GM23338 (cell line): ENCODE measurements around the gene ZNF678. TPM values are rescaled to one million over a fixed set of nuclear protein-coding genes. Genes with fewer than 3 reads are reported as not detected.

Experiments used
- ATAC-seq: fragments of 200-7000 bp; cut with Tn5 transposase; 3 replicates; pipeline ENCODE4 v1.9.1; 2020
- DNase-seq: peaks from one replicate; pipeline ENCODE4 v3.0.0-alpha.2; 2015; ENCODE audit warnings: low spot score
- H2AFZ ChIP-seq: fragments of 200-600 bp; sonication (generic); 2 replicates; pipeline ENCODE4 v1.8.0; 2016; ENCODE audit warnings: antibody characterized with exemption, mild to moderate bottlenecking, moderate library complexity
- H3F3A ChIP-seq: fragments of 200-600 bp; sonication (generic); replicated peaks from 2 replicates; pipeline ENCODE4 v1.8.0; 2017; ENCODE audit warnings: antibody characterized with exemption, mixed run types, low read depth
- H3K27ac ChIP-seq: fragments of 200-600 bp; sonication (generic); 2 replicates; pipeline ENCODE4 v1.6.1; 2016; ENCODE audit warnings: low read depth
- H3K27me3 ChIP-seq: fragments of 200-600 bp; sonication (generic); 2 replicates; pipeline ENCODE4 v1.8.0; 2016; ENCODE audit warnings: mild to moderate bottlenecking, mixed run types, moderate library complexity; ENCODE audit not compliant: insufficient read depth
- H3K36me3 ChIP-seq: fragments of 200-600 bp; sonication (generic); 2 replicates; pipeline ENCODE4 v1.8.0; 2016; ENCODE audit warnings: mild to moderate bottlenecking; ENCODE audit not compliant: insufficient read depth
- H3K4me1 ChIP-seq: fragments of 200-600 bp; sonication (generic); 2 replicates; pipeline ENCODE4 v1.8.0; 2016; ENCODE audit warnings: mild to moderate bottlenecking, moderate library complexity; ENCODE audit not compliant: insufficient read depth
- H3K4me2 ChIP-seq: fragments of 200-600 bp; sonication (generic); 2 replicates; pipeline ENCODE4 v1.7.1; 2017; ENCODE audit warnings: mixed run types
- H3K4me3 ChIP-seq: fragments of 200-600 bp; sonication (generic); 2 replicates; pipeline ENCODE4 v1.6.1; 2016; ENCODE audit warnings: mixed run types
- H3K79me2 ChIP-seq: fragments of 200-600 bp; sonication (generic); replicated peaks from 2 replicates; pipeline ENCODE4 v1.8.0; 2017; ENCODE audit warnings: mild to moderate bottlenecking; ENCODE audit not compliant: insufficient read depth
- H3K9me2 ChIP-seq: fragments of 200-600 bp; sonication (generic); 2 replicates; pipeline ENCODE4 v1.8.0; 2017; ENCODE audit not compliant: insufficient read depth
- H4K20me1 ChIP-seq: fragments of 200-600 bp; sonication (generic); replicated peaks from 2 replicates; pipeline ENCODE4 v1.8.0; 2017; ENCODE audit warnings: mild to moderate bottlenecking; ENCODE audit not compliant: insufficient read depth
- H3K27ac Mint-ChIP-seq: 2 replicates; pipeline ENCODE4 v1.8.0; 2020; ENCODE audit warnings: inconsistent platforms, mild to moderate bottlenecking, moderate library complexity, mixed read lengths
- H3K27me3 Mint-ChIP-seq: 3 replicates; pipeline ENCODE4 v1.8.0; 2022; ENCODE audit warnings: low read depth, mild to moderate bottlenecking, moderate library complexity, mixed read lengths, inconsistent platforms; ENCODE audit not compliant: insufficient read depth, poor library complexity
- H3K36me3 Mint-ChIP-seq: 3 replicates; pipeline ENCODE4 v1.8.0; 2021; ENCODE audit warnings: low read depth, mild to moderate bottlenecking, inconsistent platforms, moderate library complexity, mixed read lengths
- H3K4me1 Mint-ChIP-seq: 3 replicates; pipeline ENCODE4 v1.8.0; 2020; ENCODE audit warnings: mild to moderate bottlenecking, inconsistent platforms, mixed read lengths
- H3K4me3 Mint-ChIP-seq: 3 replicates; pipeline ENCODE4 v1.8.0; 2021; ENCODE audit warnings: moderate library complexity, mild to moderate bottlenecking, inconsistent platforms, mixed read lengths
- H3K9me3 Mint-ChIP-seq: 3 replicates; pipeline ENCODE4 v1.8.0; 2020; ENCODE audit warnings: moderate library complexity, mild to moderate bottlenecking, inconsistent platforms, mixed read lengths
- CREB1 ChIP-seq: fragments of 250-450 bp; sonication (Bioruptor Pico); IDR thresholded peaks from 2 replicates; pipeline ENCODE4 v1.5.0; 2020; ENCODE audit warnings: low read depth, mild to moderate bottlenecking, moderate library complexity
- EZH2 ChIP-seq: fragments of 200-600 bp; sonication (generic); IDR thresholded peaks from one replicate; pipeline ENCODE4 v1.8.0; 2017; ENCODE audit warnings: antibody characterized with exemption, mild to moderate bottlenecking, low read depth; ENCODE audit not compliant: unreplicated experiment
- EZH2phosphoT487 ChIP-seq: fragments of 200-600 bp; sonication (generic); IDR thresholded peaks from one replicate; pipeline ENCODE4 v1.8.1; 2018; ENCODE audit warnings: antibody characterized with exemption; ENCODE audit not compliant: unreplicated experiment
- JUNB ChIP-seq: IDR thresholded peaks from one replicate; pipeline ENCODE4 v1.6.1; 2016; ENCODE audit warnings: antibody characterized with exemption; ENCODE audit not compliant: unreplicated experiment
- ZNF114 ChIP-seq: fragments of 250-450 bp; sonication (Bioruptor Pico); IDR thresholded peaks from 2 replicates; pipeline ENCODE4 v1.5.0; 2020; ENCODE audit warnings: mild to moderate bottlenecking, moderate library complexity
- ZNF331 ChIP-seq: fragments of 250-450 bp; sonication (Bioruptor Pico); IDR thresholded peaks from 2 replicates; pipeline ENCODE4 v1.5.0; 2020; ENCODE audit warnings: low read depth, mild to moderate bottlenecking, moderate library complexity
- polyA plus RNA-seq: library from polyadenylated mRNA; unstranded; fragments of >200 nt; fragmentation: Nextera tagmentation; extraction: Ambion mirVana; gene quantifications from 2 replicates; pipeline ENCODE4 v1.2.1, GENCODE V29; 2016
- total RNA-seq: library from RNA; depleted of rRNA; stranded (reverse); fragments of >200 nt; shearing (Covaris generic); gene quantifications from 2 replicates; pipeline ENCODE4 v1.2.3, GENCODE V29; 2014
- TF ChIP-seq, protein P1 (sequence below): IDR thresholded peaks from 2 replicates; pipeline ENCODE4 v1.6.1; 2016; ENCODE audit warnings: antibody characterized with exemption
- TF ChIP-seq, protein P2 (sequence below), 2 experiments: fragments of 200-600 bp in 1 of 2; sonication (generic) in 1 of 2; conservative IDR thresholded peaks; 2 replicates each; pipeline versions ENCODE4 v1.5.1 to v1.6.1; 2016 to 2017; ENCODE audit warnings: antibody characterized with exemption in 2 of 2, low read depth in 2 of 2, mild to moderate bottlenecking in 2 of 2, moderate library complexity in 1 of 2
- TF ChIP-seq, protein P3 (sequence below): fragments of 250-450 bp; sonication (Bioruptor Pico); IDR thresholded peaks from 2 replicates; pipeline ENCODE4 v1.5.0; 2020; ENCODE audit warnings: mild to moderate bottlenecking, moderate library complexity

Gene ZNF678
- total and polyA plus RNA-seq, 2 experiments from 2014 or later = 8.6 to 60.0 TPM

DNA sequence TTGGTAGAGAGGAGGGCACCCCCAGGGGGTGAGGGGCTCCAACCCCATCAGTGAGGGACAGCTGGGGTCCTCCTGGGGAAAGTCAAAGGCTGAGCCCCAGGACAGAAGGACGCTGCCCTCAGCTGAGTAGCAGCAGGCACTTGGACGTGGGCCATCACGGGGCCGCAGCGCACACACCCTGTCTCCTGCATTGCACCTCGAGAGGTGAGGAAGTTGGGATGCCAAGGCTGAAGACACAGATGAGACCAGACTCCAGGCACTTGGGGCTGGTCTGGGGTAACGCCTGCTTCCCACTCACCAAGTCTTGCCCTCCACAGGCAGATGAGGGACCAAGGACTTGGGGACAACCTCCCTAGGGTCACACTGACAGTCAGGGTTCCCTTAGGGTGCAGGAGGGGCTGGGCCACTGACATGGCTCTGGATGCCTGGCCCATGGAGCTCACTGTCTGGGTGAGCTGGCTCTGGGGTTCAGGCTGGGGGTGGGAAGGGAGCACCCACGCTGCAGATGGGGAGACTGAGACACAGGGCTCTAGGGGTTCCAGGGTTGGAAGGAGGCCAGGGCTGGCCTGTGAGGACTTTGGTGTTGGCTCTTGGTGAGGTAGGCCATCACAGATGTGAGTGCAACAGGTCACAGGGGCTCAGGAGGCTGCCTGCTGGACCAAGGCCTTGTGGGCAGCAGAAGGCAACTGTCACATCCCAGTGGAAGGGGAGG, 16.6 kb upstream of the ZNF678 start:
- H3K27me3 ChIP-seq = peaks cover 3% of the 10 kb centered on the region
- no peak overlapping the region for H3K27ac ChIP-seq
- H3K36me3 Mint-ChIP-seq = peaks cover 8% of the 10 kb centered on the region
- ATAC-seq = no peak
- H3K27me3 Mint-ChIP-seq = peaks cover 16% of the 10 kb centered on the region
- 0 out of 2 replicates have a peak, but pooled peaks cover 3% of the 10 kb centered on the region for H3K9me2 ChIP-seq
- no peaks in the 10 kb centered on the region; the same call in 1 of the 2 replicates for H3K4me1 ChIP-seq
- DNase-seq = no peak
- H3K79me2 ChIP-seq = no peaks in the 10 kb centered on the region
- no peak overlapping the region for H3K4me3 ChIP-seq
- H4K20me1 ChIP-seq = no peaks in the 10 kb centered on the region
- H3K4me1 Mint-ChIP-seq = peaks cover 4% of the 10 kb centered on the region
- H3K9me3 Mint-ChIP-seq = peaks cover 24% of the 10 kb centered on the region
- no peak overlapping the region for H3K4me3 Mint-ChIP-seq
- no peaks in the 10 kb centered on the region; the same call in 1 of the 2 replicates for H3K36me3 ChIP-seq
- TF ChIP-seq EZH2 (no peak), ZNF114 (no peak), CREB1 (CRISPR knock-in tag) (no peak), EZH2phosphoT487 (no peak)
- TF ChIP-seq, protein P1, sequence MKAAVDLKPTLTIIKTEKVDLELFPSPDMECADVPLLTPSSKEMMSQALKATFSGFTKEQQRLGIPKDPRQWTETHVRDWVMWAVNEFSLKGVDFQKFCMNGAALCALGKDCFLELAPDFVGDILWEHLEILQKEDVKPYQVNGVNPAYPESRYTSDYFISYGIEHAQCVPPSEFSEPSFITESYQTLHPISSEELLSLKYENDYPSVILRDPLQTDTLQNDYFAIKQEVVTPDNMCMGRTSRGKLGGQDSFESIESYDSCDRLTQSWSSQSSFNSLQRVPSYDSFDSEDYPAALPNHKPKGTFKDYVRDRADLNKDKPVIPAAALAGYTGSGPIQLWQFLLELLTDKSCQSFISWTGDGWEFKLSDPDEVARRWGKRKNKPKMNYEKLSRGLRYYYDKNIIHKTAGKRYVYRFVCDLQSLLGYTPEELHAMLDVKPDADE = no peak
- no peak overlapping the region for H2AFZ ChIP-seq
- H3K4me2 ChIP-seq = no peak overlapping the region
- H3K27ac Mint-ChIP-seq = no peak overlapping the region
- no peaks in the 10 kb centered on the region for H3F3A ChIP-seq

DNA sequence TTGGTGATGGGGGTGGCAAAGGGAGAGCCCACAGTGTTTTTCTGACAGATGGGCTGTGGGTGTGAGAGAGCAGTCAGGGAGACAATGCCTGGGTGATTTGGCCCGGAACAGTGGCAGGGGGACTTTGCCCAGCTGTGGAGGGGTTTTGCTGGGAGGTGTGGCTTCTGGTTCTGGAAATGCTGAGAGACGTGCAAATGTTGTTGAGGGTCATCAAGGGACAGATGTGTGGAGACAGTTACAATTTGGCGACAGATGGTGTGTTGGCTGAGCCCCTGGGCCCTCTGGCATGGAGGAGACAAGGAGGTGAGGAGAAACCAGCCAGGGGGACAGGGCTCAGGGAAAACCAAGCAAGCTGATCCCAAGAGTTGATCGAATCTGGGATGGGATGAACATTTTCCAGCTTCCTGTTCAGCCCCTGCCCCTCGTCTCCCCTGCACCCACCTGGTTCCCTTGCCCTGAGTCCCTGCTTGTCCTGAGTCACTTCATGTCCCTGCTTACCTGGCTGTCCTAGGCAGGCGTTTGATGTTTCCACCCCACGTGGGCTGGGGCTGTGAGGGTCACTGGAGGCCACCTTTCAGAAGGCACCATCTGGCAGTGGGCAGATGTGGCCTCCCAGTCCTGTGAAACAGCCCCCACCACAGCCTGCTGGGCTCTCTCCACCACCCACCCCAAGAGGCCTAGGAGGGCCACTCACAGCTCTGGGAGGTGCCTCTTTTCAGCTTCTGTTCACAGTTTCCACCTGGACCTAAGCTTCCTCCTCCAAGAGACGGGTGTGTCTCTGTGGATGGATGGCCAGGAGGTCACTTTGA, 15.8 kb upstream of the ZNF678 start:
- H3F3A ChIP-seq = no peaks in the 10 kb centered on the region
- H4K20me1 ChIP-seq = no peaks in the 10 kb centered on the region
- DNase-seq (no peak), ATAC-seq (no peak)
- peaks cover 16% of the 10 kb centered on the region for H3K27me3 Mint-ChIP-seq
- peaks cover 4% of the 10 kb centered on the region for H3K4me1 Mint-ChIP-seq
- H3K36me3 Mint-ChIP-seq = peaks cover 13% of the 10 kb centered on the region
- H3K9me2 ChIP-seq = 0 out of 2 replicates have a peak, but pooled peaks cover 3% of the 10 kb centered on the region
- no peak overlapping the region for H3K4me3 Mint-ChIP-seq
- no peak overlapping the region for H2AFZ ChIP-seq
- H3K4me3 ChIP-seq = no peak overlapping the region
- H3K9me3 Mint-ChIP-seq = peaks cover 31% of the 10 kb centered on the region
- peaks cover 3% of the 10 kb centered on the region; the same call in 1 of the 2 replicates for H3K36me3 ChIP-seq
- H3K79me2 ChIP-seq = no peaks in the 10 kb centered on the region
- no peak overlapping the region for H3K27ac Mint-ChIP-seq
- H3K27me3 ChIP-seq = no peaks in the 10 kb centered on the region
- H3K27ac ChIP-seq = no peak overlapping the region
- H3K4me1 ChIP-seq = no peaks in the 10 kb centered on the region; the same call in 1 of the 2 replicates
- no peak overlapping the region for H3K4me2 ChIP-seq
- TF ChIP-seq EZH2 (no peak), ZNF114 (no peak), ZNF331 (CRISPR knock-in tag) (no peak), JUNB (no peak)
- TF ChIP-seq, protein P2, sequence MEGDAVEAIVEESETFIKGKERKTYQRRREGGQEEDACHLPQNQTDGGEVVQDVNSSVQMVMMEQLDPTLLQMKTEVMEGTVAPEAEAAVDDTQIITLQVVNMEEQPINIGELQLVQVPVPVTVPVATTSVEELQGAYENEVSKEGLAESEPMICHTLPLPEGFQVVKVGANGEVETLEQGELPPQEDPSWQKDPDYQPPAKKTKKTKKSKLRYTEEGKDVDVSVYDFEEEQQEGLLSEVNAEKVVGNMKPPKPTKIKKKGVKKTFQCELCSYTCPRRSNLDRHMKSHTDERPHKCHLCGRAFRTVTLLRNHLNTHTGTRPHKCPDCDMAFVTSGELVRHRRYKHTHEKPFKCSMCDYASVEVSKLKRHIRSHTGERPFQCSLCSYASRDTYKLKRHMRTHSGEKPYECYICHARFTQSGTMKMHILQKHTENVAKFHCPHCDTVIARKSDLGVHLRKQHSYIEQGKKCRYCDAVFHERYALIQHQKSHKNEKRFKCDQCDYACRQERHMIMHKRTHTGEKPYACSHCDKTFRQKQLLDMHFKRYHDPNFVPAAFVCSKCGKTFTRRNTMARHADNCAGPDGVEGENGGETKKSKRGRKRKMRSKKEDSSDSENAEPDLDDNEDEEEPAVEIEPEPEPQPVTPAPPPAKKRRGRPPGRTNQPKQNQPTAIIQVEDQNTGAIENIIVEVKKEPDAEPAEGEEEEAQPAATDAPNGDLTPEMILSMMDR (conservative IDR thresholded peaks at IDR 0.05; ENCODE audit: low read depth in 2 of 2) = no peak
- TF ChIP-seq, protein P3, sequence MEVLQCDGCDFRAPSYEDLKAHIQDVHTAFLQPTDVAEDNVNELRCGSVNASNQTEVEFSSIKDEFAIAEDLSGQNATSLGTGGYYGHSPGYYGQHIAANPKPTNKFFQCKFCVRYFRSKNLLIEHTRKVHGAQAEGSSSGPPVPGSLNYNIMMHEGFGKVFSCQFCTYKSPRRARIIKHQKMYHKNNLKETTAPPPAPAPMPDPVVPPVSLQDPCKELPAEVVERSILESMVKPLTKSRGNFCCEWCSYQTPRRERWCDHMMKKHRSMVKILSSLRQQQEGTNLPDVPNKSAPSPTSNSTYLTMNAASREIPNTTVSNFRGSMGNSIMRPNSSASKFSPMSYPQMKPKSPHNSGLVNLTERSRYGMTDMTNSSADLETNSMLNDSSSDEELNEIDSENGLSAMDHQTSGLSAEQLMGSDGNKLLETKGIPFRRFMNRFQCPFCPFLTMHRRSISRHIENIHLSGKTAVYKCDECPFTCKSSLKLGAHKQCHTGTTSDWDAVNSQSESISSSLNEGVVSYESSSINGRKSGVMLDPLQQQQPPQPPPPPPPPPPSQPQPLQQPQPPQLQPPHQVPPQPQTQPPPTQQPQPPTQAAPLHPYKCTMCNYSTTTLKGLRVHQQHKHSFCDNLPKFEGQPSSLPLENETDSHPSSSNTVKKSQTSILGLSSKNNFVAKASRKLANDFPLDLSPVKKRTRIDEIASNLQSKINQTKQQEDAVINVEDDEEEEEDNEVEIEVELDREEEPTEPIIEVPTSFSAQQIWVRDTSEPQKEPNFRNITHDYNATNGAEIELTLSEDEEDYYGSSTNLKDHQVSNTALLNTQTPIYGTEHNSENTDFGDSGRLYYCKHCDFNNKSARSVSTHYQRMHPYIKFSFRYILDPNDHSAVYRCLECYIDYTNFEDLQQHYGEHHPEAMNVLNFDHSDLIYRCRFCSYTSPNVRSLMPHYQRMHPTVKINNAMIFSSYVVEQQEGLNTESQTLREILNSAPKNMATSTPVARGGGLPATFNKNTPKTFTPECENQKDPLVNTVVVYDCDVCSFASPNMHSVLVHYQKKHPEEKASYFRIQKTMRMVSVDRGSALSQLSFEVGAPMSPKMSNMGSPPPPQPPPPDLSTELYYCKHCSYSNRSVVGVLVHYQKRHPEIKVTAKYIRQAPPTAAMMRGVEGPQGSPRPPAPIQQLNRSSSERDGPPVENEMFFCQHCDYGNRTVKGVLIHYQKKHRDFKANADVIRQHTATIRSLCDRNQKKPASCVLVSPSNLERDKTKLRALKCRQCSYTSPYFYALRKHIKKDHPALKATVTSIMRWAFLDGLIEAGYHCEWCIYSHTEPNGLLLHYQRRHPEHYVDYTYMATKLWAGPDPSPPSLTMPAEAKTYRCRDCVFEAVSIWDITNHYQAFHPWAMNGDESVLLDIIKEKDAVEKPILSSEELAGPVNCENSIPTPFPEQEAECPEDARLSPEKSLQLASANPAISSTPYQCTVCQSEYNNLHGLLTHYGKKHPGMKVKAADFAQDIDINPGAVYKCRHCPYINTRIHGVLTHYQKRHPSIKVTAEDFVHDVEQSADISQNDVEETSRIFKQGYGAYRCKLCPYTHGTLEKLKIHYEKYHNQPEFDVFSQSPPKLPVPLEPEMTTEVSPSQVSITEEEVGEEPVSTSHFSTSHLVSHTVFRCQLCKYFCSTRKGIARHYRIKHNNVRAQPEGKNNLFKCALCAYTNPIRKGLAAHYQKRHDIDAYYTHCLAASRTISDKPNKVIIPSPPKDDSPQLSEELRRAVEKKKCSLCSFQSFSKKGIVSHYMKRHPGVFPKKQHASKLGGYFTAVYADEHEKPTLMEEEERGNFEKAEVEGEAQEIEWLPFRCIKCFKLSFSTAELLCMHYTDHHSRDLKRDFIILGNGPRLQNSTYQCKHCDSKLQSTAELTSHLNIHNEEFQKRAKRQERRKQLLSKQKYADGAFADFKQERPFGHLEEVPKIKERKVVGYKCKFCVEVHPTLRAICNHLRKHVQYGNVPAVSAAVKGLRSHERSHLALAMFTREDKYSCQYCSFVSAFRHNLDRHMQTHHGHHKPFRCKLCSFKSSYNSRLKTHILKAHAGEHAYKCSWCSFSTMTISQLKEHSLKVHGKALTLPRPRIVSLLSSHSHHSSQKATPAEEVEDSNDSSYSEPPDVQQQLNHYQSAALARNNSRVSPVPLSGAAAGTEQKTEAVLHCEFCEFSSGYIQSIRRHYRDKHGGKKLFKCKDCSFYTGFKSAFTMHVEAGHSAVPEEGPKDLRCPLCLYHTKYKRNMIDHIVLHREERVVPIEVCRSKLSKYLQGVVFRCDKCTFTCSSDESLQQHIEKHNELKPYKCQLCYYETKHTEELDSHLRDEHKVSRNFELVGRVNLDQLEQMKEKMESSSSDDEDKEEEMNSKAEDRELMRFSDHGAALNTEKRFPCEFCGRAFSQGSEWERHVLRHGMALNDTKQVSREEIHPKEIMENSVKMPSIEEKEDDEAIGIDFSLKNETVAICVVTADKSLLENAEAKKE (CRISPR knock-in tag) = no peak
